Measurements from ENCODE around the gene KRT82.

DNA sequence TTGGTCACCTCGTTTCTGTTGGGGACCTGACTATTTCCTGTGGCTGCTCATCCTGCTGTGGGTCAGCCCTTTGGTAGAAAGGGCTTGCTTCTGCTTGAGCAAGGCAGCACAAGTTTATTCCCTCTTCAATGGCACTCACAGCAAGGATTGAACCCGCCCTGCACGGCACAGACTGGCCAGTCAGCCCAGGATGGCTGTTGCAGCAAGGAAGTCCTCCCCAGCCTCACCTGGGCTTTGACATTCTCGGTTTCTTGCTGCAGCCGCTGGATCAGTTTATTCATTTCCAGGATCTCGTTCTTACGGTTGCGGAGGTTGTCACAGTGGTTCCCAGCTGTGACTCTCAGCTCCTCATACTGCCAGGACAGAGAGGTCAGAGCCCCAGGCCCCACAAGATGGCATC, 9.5 kb downstream of the KRT82 start:
- TF ChIP-seq, protein P1, sequence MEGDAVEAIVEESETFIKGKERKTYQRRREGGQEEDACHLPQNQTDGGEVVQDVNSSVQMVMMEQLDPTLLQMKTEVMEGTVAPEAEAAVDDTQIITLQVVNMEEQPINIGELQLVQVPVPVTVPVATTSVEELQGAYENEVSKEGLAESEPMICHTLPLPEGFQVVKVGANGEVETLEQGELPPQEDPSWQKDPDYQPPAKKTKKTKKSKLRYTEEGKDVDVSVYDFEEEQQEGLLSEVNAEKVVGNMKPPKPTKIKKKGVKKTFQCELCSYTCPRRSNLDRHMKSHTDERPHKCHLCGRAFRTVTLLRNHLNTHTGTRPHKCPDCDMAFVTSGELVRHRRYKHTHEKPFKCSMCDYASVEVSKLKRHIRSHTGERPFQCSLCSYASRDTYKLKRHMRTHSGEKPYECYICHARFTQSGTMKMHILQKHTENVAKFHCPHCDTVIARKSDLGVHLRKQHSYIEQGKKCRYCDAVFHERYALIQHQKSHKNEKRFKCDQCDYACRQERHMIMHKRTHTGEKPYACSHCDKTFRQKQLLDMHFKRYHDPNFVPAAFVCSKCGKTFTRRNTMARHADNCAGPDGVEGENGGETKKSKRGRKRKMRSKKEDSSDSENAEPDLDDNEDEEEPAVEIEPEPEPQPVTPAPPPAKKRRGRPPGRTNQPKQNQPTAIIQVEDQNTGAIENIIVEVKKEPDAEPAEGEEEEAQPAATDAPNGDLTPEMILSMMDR (IDR thresholded peaks at IDR 0.05; ENCODE audit: low read length): no peak
- no peak for TF ChIP-seq EZH2phosphoT487 (IDR thresholded peaks at IDR 0.05; ENCODE audit: low read length)
